Testis (tissue), 3 donors: ENCODE data around the gene CHN2. TPM values are rescaled to one million over a fixed set of nuclear protein-coding genes. Genes with fewer than 3 reads are reported as not detected.

Experiments used
- DNase-seq: peaks from one replicate; pipeline ENCODE4 v3.0.0-alpha.2; 2019
- H3K27ac ChIP-seq, 2 donors: fragments of 200-600 bp; sonication (generic); one replicate each; pipeline ENCODE4 v1.5.1; 2019
- H3K27me3 ChIP-seq: fragments of 200-600 bp; sonication (generic); one replicate; pipeline ENCODE4 v1.5.1; 2019
- H3K36me3 ChIP-seq: fragments of 200-600 bp; sonication (generic); one replicate; pipeline ENCODE4 v1.5.1; 2017; ENCODE audit warnings: low read depth; ENCODE audit errors: missing control alignments
- H3K4me1 ChIP-seq: fragments of 200-600 bp; sonication (generic); one replicate; pipeline ENCODE4 v1.5.1; 2019
- H3K4me3 ChIP-seq, 2 donors: fragments of 200-600 bp; sonication (generic); one replicate each; pipeline ENCODE4 v1.5.1; 2017 to 2019
- H3K9me3 ChIP-seq: fragments of 200-600 bp; sonication (generic); one replicate; pipeline ENCODE4 v1.5.1; 2017
- CTCF ChIP-seq, 3 experiments: fragments of 450-650 bp in 2 of 3; fragments of 200-600 bp in 1 of 3; sonication (generic) in 1 of 3; IDR thresholded peaks; one replicate each; pipeline ENCODE4 v1.5.1; 2016 to 2019; ENCODE audit warnings: antibody characterized with exemption in 3 of 3, mild to moderate bottlenecking in 2 of 3, moderate library complexity in 1 of 3
- POLR2A ChIP-seq: fragments of 450-650 bp; IDR thresholded peaks from one replicate; pipeline ENCODE4 v1.6.1; 2017; ENCODE audit warnings: antibody characterized with exemption, mild to moderate bottlenecking, moderate library complexity
- WGBS, 2 donors: methylation state at CpG; one replicate each; pipeline ENCODE4 v1.1.5; 2018; 5-methylcytosine and 5-hydroxymethylcytosine counted together
- intact Hi-C: fragments of 100-400 bp; cut with DNase I; formaldehyde crosslinking; loops from one replicate; pipeline ENCODE4 v1.15.1; 2023; ENCODE audit warnings: low total_unique reads
- polyA plus RNA-seq: library from polyadenylated mRNA; stranded (reverse); fragments of 350-450 nt; fragmentation: Illumina TruSeq; extraction: RNeasy Lipid Tissue Mini Kit (QIAGEN cat#74804); gene quantifications from one replicate; pipeline ENCODE4 v1.2.3, GENCODE V29; 2014; ENCODE audit warnings: low read depth, low replicate concordance; ENCODE audit not compliant: insufficient read depth
- total RNA-seq, 2 donors: library from RNA; depleted of rRNA; stranded (reverse); fragments of >200 nt; gene quantifications; one replicate each; pipeline ENCODE4 v1.2.3, GENCODE V29; 2016

The CHN2 gene
- total and polyA plus RNA-seq, 3 donors from 2014 or later: 8.6 to 27.4 (median 15.1) TPM

GRCh38 chr7:29228289-29229011 lies 33.9 kb downstream of the CHN2 start:
- H3K36me3 ChIP-seq: no peaks in the 10 kb centered on the region
- intact Hi-C loops: no loop called here
- H3K4me1 ChIP-seq: no peaks in the 10 kb centered on the region
- H3K9me3 ChIP-seq: no peaks in the 10 kb centered on the region
- H3K27me3 ChIP-seq: no peaks in the 10 kb centered on the region
- no peak overlapping the region for H3K27ac ChIP-seq
- H3K4me3 ChIP-seq: no peak overlapping the region
- WGBS, 2 donors: 87 to 94% methylated on average over 11 of the region's 11 CpGs
- no peak for TF ChIP-seq CTCF (IDR thresholded peaks at IDR 0.05)
- no peak for TF ChIP-seq POLR2A
- DNase-seq: no peak

GRCh38 chr7:29229066-29229465 lies 34.5 kb downstream of the CHN2 start:
- 98 to 99% methylated on average over 2 of the region's 2 CpGs for WGBS, 2 donors

GRCh38 chr7:29229946-29230345 lies 35.4 kb downstream of the CHN2 start:
- TF ChIP-seq POLR2A (no peak), CTCF (IDR thresholded peaks at IDR 0.05) (no peak)
- WGBS, 2 donors: 75 to 78% methylated on average over 3 of the region's 3 CpGs
- no peak for DNase-seq
- no peak overlapping the region for H3K4me3 ChIP-seq
- no peaks in the 10 kb centered on the region for H3K4me1 ChIP-seq
- intact Hi-C loops: no loop called here
- H3K27ac ChIP-seq: no peak overlapping the region
- no peaks in the 10 kb centered on the region for H3K36me3 ChIP-seq
- no peaks in the 10 kb centered on the region for H3K9me3 ChIP-seq
- H3K27me3 ChIP-seq: no peaks in the 10 kb centered on the region

More at GRCh38 chr7:29229066-29229465, 34.5 kb downstream of the CHN2 start:
- no peaks in the 10 kb centered on the region for H3K4me1 ChIP-seq
- intact Hi-C loops: no loop called here
- no peaks in the 10 kb centered on the region for H3K9me3 ChIP-seq
- TF ChIP-seq CTCF (IDR thresholded peaks at IDR 0.05) (no peak), POLR2A (no peak)
- no peaks in the 10 kb centered on the region for H3K36me3 ChIP-seq
- no peak overlapping the region for H3K27ac ChIP-seq
- no peak for DNase-seq
- H3K27me3 ChIP-seq: no peaks in the 10 kb centered on the region
- no peak overlapping the region for H3K4me3 ChIP-seq

- Histone ChIP-seq H3K4me1 (no peaks in the 10 kb centered on the region), H3K9me3 (no peaks in the 10 kb centered on the region), H3K36me3 (no peaks in the 10 kb centered on the region), H3K27ac (no peak overlapping the region), H3K4me3 (no peak overlapping the region), H3K27me3 (no peaks in the 10 kb centered on the region)
- intact Hi-C loops: no loop called here
- DNase-seq: no peak
- 85 to 89% methylated on average over 6 of the region's 6 CpGs for WGBS, 2 donors
- TF ChIP-seq POLR2A: no peak
- no peak for TF ChIP-seq CTCF (IDR thresholded peaks at IDR 0.05)
Observed at GRCh38 chr7:29230871-29231345, 36.3 kb downstream of the CHN2 start.
